GM19467 (cell line): ENCODE results near the gene ACSM2A.
"Not testable (repeated sequence)": the region's sequence is repeated elsewhere in the genome, so short reads cannot be mapped to it uniquely, and the experiment has no call there.

Experiments used
- ATAC-seq: cut with Tn5 transposase; IDR thresholded peaks from one replicate; pipeline ENCODE4 v1.9.1; 2021; ENCODE audit warnings: mild to moderate bottlenecking, moderate library complexity; ENCODE audit not compliant: unreplicated experiment

The ACSM2A gene

GRCh38 chr16:20446652-20447393 is 4.5 kb upstream of the ACSM2A start:
- not testable (repeated sequence) for ATAC-seq

- not testable (repeated sequence) for ATAC-seq
Measured at GRCh38 chr16:20453633-20454032, 2.3 kb downstream of the ACSM2A start.

GRCh38 chr16:20459227-20459626 is 7.9 kb downstream of the ACSM2A start:
- ATAC-seq = not testable (repeated sequence)

- ATAC-seq = not testable (repeated sequence)
Measured at GRCh38 chr16:20460313-20460712, 9.0 kb downstream of the ACSM2A start.

- ATAC-seq = not testable (repeated sequence)
Measured at GRCh38 chr16:20468954-20469353, 17.6 kb downstream of the ACSM2A start.

GRCh38 chr16:20469930-20470329 is 18.6 kb downstream of the ACSM2A start:
- ATAC-seq = not testable (repeated sequence)

GRCh38 chr16:20470732-20471131 is 19.4 kb downstream of the ACSM2A start:
- not testable (repeated sequence) for ATAC-seq

GRCh38 chr16:20477188-20477744 is 25.9 kb downstream of the ACSM2A start:
- ATAC-seq = not testable (repeated sequence)

- ATAC-seq = not testable (repeated sequence)
Measured at GRCh38 chr16:20483989-20484388, 32.7 kb downstream of the ACSM2A start.

GRCh38 chr16:20484726-20485125 is 33.4 kb downstream of the ACSM2A start:
- ATAC-seq = no peak

GRCh38 chr16:20485408-20485807 is 34.1 kb downstream of the ACSM2A start:
- no peak for ATAC-seq

- ATAC-seq = not testable (repeated sequence)
Measured at GRCh38 chr16:20490994-20491393, 39.7 kb downstream of the ACSM2A start.

GRCh38 chr16:20491448-20491847 is 40.1 kb downstream of the ACSM2A start:
- ATAC-seq = not testable (repeated sequence)

- no peak for ATAC-seq
Measured at GRCh38 chr16:20504418-20504817, 53.1 kb downstream of the ACSM2A start.

- ATAC-seq = no peak
Measured at GRCh38 chr16:20507280-20507679, 56.0 kb downstream of the ACSM2A start.

- no peak for ATAC-seq
Measured at GRCh38 chr16:20510323-20510722, 59.0 kb downstream of the ACSM2A start.

- no peak for ATAC-seq
Measured at GRCh38 chr16:20515688-20516090, 64.4 kb downstream of the ACSM2A start.

- no peak for ATAC-seq
Measured at GRCh38 chr16:20517149-20517548, 65.8 kb downstream of the ACSM2A start.

GRCh38 chr16:20519231-20519630 is 67.9 kb downstream of the ACSM2A start:
- no peak for ATAC-seq

GRCh38 chr16:20520103-20520502 is 68.8 kb downstream of the ACSM2A start:
- ATAC-seq = no peak

- ATAC-seq = not testable (repeated sequence)
Measured at GRCh38 chr16:20531795-20532194, 80.5 kb downstream of the ACSM2A start.

- not testable (repeated sequence) for ATAC-seq
Measured at GRCh38 chr16:20532284-20532792, 81.0 kb downstream of the ACSM2A start.
